SH-SY5Y (cell line): ENCODE results near the gene MFSD12.

ENCODE experiments used
- GATA2 ChIP-seq: IDR thresholded peaks from 2 replicates; pipeline ENCODE4 v1.6.1; 2011; ENCODE audit warnings: mild to moderate bottlenecking, low read depth, low read length
- GATA3 ChIP-seq: IDR thresholded peaks from 2 replicates; pipeline ENCODE4 v1.6.1; 2011; ENCODE audit warnings: low read depth, mild to moderate bottlenecking, low read length, moderate library complexity

DNA sequence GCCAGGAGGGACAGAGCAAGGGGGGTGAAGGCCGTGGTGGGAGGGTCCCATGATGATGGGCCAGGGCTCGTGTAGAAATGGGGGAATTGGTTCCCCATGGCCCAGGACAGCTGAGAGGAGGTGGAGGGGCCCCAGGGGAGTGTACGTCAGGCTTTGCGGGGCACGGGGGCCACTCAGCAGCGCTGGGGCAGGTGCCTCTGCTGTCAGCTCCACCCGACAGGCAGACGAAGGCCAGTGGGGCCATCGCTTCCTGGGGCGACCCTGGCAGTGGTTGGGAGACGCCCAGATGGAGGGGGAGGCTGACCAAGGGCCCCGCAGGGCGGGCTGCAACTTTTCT lies 20.3 kb downstream of the MFSD12 start:
- TF ChIP-seq GATA2 (no peak), GATA3 (no peak)
